ENCODE data around the gene PPIP5K1. TPM values are rescaled to one million over a fixed set of nuclear protein-coding genes. Genes with fewer than 3 reads are reported as not detected.

Gene PPIP5K1
- total RNA-seq, result 6.6 and 15.2 TPM in 2 replicates

DNA sequence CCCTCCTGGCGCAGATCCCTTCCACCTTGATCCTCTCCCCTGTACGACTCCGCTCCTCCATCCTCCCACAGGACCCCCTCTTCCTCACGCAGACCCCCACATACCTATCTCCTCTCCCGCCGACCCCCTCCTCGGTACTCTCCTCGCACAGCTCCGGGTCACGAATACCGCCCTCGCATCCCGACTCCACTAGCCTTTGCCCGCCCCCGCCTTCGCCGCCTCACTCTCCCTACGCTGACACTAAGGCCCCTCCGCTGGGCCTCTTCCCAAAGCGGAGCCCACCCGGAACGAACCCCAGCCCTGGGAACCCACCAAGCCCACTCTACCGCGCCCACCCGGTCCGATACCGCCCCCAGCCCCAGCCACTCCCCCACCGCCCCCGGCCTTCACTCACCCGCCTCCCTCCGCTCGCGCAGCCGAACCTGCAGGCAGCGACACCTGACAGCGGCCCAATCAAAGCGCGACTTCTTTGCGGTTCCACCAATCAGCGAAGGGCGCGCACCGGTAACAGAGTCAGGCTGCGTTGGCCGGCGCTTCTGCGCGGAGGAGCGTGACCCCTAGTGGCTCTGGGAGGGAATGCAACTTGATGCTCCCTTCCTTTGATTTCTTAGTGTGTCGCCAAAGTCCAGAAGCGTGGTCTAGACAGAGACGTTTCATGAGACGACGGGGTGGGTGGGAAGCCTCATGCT, at the start of gene PPIP5K1:
TSS of gene PPIP5K1 (minus strand) at position 431 of the 689 bp plus-strand sequence. CDS start 5,704 bp downstream, outside the sequence.

DNA sequence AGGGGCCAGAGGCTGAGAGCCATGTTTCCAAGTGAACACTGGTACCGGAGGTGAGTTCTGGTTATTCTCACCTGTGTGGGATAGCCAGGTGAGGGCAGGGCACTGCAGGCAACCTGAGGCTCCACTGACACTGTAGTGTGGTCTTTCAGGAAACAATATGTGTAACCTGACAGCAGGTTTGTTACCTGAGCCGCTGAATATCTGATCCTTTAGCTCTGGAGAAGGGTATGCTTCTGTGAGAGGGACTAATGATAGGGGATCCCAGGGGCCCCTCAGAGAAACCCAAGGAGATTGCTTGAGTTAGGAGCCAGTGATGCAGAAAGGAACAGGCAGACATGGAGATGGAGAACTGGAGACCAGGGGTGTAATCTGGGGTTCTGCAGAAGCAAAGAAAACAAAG, 28.7 kb upstream of the PPIP5K1 start, which contains the start of gene STRC:
TSS of gene STRC (minus strand) at position 101 of the 400 bp plus-strand sequence. CDS start at position 23, 78 bp downstream.

DNA sequence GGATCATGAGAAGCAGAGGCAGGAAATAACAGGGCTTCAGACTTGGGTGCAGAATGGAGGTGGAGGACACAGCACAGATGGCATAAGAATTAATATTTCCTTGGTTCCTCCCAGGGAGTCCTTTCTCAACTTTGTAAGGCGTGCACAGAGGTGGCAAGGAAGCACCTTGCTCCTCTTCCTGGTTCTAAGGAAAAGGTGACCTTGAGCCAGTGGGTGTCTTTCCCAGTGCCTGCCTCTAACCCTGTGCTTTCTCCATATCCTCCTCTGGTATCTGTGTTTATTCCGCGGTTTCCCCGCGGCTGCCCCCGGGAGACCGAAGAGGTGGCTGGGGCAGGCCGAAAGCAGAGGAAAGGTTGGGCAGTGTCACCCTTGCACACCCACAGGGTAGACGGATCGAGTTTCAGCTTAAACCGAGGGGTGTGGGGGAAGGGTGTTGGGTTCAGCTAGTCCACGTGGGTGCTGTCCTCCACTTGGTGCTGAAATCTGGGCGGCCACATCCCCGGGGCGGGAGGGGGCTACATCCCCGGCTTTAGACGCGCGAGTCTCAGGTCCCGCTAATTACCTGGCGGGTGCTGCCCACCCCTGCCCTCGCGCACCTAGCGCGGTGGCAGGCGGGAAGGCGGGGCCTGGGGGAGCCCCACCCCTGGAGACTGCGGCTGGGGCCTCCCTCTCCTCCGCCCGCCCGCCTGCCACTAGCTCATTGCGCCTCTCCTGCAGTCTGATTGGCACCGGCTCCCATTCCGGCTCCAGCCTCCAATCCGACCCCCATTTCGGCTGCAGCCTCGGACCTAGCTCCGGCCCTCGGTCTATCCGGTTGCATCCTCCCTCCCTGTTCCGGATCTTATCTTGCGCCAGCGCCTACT, 3.6 kb upstream of the PPIP5K1 start, which contains the start of gene CKMT1B:
TSS of gene CKMT1B (plus strand) at position 700 of the 863 bp plus-strand sequence. CDS start 192 bp downstream, outside the sequence.

DNA sequence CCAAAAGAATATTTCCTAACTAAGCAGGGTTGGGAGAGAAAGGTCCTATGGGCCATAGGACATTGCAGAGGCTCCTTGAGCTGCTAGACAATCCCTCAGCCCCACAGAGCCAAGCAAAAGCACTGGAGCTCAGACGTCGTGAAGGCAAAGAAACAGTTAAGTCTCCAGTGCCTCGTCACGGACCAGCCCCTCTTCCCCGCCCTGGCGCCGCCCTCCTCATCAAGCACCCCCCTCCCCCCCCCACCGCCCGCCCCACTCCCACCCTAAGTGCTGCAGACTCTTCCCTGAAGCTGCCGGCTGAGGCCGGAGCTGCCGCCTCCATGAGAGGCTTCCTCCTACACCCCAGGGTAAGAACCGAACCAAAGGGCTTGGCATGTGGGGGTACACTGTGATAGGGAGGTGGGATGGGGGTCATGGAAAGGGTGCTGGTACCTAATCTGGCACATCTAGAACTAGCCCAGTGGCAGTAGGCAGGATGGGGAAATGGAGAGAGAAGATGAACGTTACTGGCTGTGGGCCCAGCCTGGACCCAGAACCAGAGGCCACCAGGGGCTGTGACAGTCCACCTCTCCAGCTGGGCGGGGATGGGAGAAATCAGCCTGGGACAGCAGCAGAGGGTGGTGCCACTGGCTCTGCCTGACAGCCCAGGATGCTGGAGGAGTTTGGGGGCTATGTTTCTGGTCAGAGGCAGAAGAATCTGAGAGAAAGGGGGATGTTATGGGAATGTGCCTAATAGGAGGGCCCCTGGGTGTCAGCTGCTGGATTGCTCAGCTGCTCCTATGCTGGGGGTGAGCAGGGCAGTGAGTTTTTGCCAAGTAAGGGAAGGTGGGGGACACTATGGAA, 72.4 kb downstream of the PPIP5K1 start, which contains the start of gene MAP1A:
TSS of gene MAP1A (plus strand) at position 255 of the 843 bp plus-strand sequence. CDS start 3,866 bp downstream, outside the sequence.

DNA sequence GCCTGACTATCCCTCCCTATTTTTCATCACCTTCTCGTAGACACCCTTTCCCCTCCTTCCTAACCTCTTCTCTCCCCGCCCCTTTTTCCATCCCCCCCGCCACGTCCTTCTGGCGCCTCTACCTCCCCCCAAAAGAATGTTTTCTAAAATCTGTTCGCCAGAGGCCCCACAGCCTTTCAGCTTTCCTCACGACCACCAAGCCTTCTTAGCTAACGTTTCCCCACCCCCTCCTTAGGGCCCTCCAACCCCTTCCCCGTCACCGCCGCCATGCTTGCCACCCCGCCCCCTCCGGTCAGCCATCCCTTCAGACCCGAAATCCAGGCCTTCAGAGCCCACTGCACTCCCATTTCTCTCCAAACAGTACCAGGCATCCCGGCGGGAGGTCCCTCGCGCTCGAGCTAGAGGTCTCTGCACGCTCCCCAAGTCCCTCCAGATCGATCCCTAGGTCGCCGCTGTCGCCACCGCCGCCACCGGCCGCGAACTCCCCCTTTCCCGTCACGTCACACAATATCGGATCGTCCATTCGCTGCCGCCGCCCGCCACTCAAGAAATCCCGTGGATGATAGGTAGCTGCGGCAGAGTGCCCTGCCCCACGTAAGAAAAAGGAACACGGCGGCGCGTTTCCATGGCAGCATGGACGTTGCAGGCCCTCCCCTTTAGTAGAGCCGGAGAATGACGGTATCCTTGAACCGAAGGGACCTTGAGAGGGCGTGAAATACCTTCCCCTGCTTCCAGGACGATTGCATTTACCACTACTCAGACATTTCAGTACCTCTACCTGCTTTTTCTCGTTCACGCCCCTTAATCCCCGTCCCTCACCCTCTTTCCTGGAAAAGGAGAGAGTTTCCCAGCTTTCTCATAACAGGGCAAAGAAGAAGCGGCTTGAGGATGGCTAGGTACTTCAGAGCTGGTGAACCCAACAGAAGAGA, 97.1 kb downstream of the PPIP5K1 start, which contains the start of gene TP53BP1:
TSS of gene TP53BP1 (minus strand) at position 484 of the 929 bp plus-strand sequence. CDS start at position 371, 113 bp downstream.

Other genes with a start within 250 kb of the PPIP5K1 start
- 5.7 and 14.4 TPM in 2 replicates for gene ZSCAN29, start 219.2 kb downstream of the PPIP5K1 start, total RNA-seq
- gene TUBGCP4, start 219.1 kb downstream of the PPIP5K1 start, total RNA-seq, result 6.1 and 10.3 TPM in 2 replicates
- gene TP53BP1, start 97.1 kb downstream of the PPIP5K1 start, total RNA-seq, result 38.9 and 52.3 TPM in 2 replicates
- 30.6 and 36.9 TPM in 2 replicates for gene MAP1A, start 72.6 kb downstream of the PPIP5K1 start, total RNA-seq
- gene CKMT1B, start 3.8 kb upstream of the PPIP5K1 start, total RNA-seq, result not detected in 2 replicates
- not detected in 2 replicates for gene STRC, start 28.6 kb upstream of the PPIP5K1 start, total RNA-seq
- gene CATSPER2, start 58.6 kb upstream of the PPIP5K1 start, total RNA-seq, result 0.58 and 2.1 TPM in 2 replicates
- gene CKMT1A, start 103.7 kb upstream of the PPIP5K1 start, total RNA-seq, result not detected in 2 replicates
- gene PDIA3, start 156.2 kb upstream of the PPIP5K1 start, total RNA-seq, result 266 and 294 TPM in 2 replicates
- gene ELL3, start 186.8 kb upstream of the PPIP5K1 start, total RNA-seq, result 0.86 and 20.0 TPM in 2 replicates
- gene SERF2, start 202.1 kb upstream of the PPIP5K1 start, total RNA-seq, result 734 and 748 TPM in 2 replicates
- gene SERINC4, start 210.0 kb upstream of the PPIP5K1 start, total RNA-seq, result not detected in 2 replicates
- gene HYPK, start 210.4 kb upstream of the PPIP5K1 start, total RNA-seq, result 15.9 and 24.8 TPM in 2 replicates
- gene MFAP1, start 234.5 kb upstream of the PPIP5K1 start, total RNA-seq, result 17.6 and 21.8 TPM in 2 replicates
- gene WDR76, start 236.8 kb upstream of the PPIP5K1 start, total RNA-seq, result 6.1 and 23.6 TPM in 2 replicates